H1 (cell line): ENCODE measurements around the gene PRAF2. TPM values are rescaled to one million over a fixed set of nuclear protein-coding genes. Genes with fewer than 3 reads are reported as not detected.

Experiments used
- FOSL1 ChIP-seq: IDR thresholded peaks from 2 replicates; pipeline ENCODE4 v1.6.1; 2011; ENCODE audit warnings: mild to moderate bottlenecking, low read depth, low read length, moderate library complexity; ENCODE audit not compliant: insufficient read depth
- JUN ChIP-seq: IDR thresholded peaks from 2 replicates; pipeline ENCODE4 v1.6.1; 2011; ENCODE audit warnings: low read depth, mild to moderate bottlenecking, improper control_type of control experiment, low read length
- RXRA ChIP-seq: IDR thresholded peaks from 2 replicates; pipeline ENCODE4 v1.6.1; 2011; ENCODE audit warnings: low read depth, mild to moderate bottlenecking, low read length, moderate library complexity; ENCODE audit not compliant: insufficient read depth
- SAP30 ChIP-seq: fragments of 300-600 bp; sonication (generic); IDR thresholded peaks from 2 replicates; pipeline ENCODE4 v1.7.1; 2012; ENCODE audit warnings: low read length, moderate library complexity, mild to moderate bottlenecking, inconsistent platforms; ENCODE audit not compliant: insufficient read depth, insufficient replicate concordance
- TAF1 ChIP-seq: IDR thresholded peaks from 2 replicates; pipeline ENCODE4 v1.6.1; 2011; ENCODE audit warnings: mild to moderate bottlenecking, low read depth, low read length
- TBP ChIP-seq: IDR thresholded peaks from 2 replicates; pipeline ENCODE4 v1.6.1; 2011; ENCODE audit warnings: low read depth, low read length, improper control_type of control experiment
- ZNF274 ChIP-seq: IDR thresholded peaks from 2 replicates; pipeline ENCODE4 v1.7.0; 2012; ENCODE audit warnings: low read length, borderline replicate concordance; ENCODE audit errors: extremely low read depth
- polyA plus RNA-seq, 7 experiments: library from polyadenylated mRNA; depleted of rRNA in 3 of 7; stranded (reverse) in 5 of 7; unstranded in 2 of 7; fragments of >200 nt in 5 of 7; fragments of 200-250 nt in 2 of 7; gene quantifications; 1 replicate in 5 of 7; 2 replicates in 1 of 7; 4 replicates in 1 of 7; pipeline versions ENCODE4 v1.2.1 to v1.2.3, GENCODE V29; 2011 to 2013; ENCODE audit warnings: missing spikeins in 2 of 7, mixed read lengths in 2 of 7
- total RNA-seq: library from RNA; stranded (reverse); fragmentation: NEBNext Ultra II Directional; extraction: Animal tissue kit (Norgen Biotek cat#: 25700); gene quantifications from 2 replicates; pipeline ENCODE4 v1.2.1, GENCODE V29; 2021
- TF ChIP-seq, protein P1 (sequence below): fragments of 300-600 bp; sonication (generic); IDR thresholded peaks from 2 replicates; pipeline ENCODE4 v1.7.1; 2012; ENCODE audit warnings: low read length, moderate library complexity, mild to moderate bottlenecking, inconsistent platforms; ENCODE audit not compliant: insufficient replicate concordance
- TF ChIP-seq, protein P2 (sequence below): IDR thresholded peaks from 2 replicates; pipeline ENCODE4 v1.6.1; 2011; ENCODE audit warnings: low read depth, mild to moderate bottlenecking, low read length; ENCODE audit not compliant: insufficient read depth

PRAF2 gene
- total and polyA plus RNA-seq, 2 of the 8 experiments (the other 6 are each of a cell fraction or from before 2014, with no cell fraction given): 11.3 to 15.4 TPM

DNA sequence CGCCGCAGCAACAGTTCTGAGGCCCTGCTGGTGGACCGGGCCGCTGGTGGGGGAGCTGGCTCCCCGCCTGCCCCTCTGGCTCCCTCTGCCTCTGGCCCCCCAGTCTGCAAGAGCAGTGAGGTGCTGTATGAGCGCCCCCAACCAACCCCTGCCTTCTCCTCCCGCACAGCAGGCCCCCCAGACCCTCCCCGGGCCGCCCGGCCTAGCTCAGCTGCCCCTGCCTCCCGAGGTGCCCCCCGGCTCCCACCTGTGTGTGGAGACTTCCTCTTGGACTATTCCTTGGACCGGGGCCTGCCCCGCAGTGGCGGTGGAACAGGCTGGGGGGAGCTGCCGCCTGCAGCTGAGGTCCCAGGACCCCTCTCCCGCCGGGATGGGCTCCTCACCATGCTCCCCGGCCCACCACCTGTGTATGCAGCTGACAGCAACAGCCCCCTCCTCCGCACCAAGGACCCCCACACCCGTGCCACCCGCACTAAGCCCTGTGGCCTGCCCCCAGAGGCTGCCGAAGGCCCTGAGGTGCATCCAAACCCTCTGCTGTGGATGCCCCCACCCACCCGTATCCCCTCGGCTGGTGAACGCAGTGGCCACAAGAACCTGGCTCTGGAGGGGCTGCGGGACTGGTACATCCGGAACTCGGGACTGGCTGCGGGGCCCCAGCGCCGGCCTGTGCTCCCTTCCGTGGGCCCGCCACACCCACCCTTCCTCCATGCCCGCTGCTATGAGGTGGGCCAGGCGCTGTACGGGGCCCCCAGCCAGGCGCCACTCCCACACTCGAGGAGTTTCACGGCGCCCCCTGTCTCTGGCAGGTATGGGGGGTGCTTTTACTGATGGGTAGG is 6.3 kb downstream of the PRAF2 start (continued):
- TF ChIP-seq, protein P1, sequence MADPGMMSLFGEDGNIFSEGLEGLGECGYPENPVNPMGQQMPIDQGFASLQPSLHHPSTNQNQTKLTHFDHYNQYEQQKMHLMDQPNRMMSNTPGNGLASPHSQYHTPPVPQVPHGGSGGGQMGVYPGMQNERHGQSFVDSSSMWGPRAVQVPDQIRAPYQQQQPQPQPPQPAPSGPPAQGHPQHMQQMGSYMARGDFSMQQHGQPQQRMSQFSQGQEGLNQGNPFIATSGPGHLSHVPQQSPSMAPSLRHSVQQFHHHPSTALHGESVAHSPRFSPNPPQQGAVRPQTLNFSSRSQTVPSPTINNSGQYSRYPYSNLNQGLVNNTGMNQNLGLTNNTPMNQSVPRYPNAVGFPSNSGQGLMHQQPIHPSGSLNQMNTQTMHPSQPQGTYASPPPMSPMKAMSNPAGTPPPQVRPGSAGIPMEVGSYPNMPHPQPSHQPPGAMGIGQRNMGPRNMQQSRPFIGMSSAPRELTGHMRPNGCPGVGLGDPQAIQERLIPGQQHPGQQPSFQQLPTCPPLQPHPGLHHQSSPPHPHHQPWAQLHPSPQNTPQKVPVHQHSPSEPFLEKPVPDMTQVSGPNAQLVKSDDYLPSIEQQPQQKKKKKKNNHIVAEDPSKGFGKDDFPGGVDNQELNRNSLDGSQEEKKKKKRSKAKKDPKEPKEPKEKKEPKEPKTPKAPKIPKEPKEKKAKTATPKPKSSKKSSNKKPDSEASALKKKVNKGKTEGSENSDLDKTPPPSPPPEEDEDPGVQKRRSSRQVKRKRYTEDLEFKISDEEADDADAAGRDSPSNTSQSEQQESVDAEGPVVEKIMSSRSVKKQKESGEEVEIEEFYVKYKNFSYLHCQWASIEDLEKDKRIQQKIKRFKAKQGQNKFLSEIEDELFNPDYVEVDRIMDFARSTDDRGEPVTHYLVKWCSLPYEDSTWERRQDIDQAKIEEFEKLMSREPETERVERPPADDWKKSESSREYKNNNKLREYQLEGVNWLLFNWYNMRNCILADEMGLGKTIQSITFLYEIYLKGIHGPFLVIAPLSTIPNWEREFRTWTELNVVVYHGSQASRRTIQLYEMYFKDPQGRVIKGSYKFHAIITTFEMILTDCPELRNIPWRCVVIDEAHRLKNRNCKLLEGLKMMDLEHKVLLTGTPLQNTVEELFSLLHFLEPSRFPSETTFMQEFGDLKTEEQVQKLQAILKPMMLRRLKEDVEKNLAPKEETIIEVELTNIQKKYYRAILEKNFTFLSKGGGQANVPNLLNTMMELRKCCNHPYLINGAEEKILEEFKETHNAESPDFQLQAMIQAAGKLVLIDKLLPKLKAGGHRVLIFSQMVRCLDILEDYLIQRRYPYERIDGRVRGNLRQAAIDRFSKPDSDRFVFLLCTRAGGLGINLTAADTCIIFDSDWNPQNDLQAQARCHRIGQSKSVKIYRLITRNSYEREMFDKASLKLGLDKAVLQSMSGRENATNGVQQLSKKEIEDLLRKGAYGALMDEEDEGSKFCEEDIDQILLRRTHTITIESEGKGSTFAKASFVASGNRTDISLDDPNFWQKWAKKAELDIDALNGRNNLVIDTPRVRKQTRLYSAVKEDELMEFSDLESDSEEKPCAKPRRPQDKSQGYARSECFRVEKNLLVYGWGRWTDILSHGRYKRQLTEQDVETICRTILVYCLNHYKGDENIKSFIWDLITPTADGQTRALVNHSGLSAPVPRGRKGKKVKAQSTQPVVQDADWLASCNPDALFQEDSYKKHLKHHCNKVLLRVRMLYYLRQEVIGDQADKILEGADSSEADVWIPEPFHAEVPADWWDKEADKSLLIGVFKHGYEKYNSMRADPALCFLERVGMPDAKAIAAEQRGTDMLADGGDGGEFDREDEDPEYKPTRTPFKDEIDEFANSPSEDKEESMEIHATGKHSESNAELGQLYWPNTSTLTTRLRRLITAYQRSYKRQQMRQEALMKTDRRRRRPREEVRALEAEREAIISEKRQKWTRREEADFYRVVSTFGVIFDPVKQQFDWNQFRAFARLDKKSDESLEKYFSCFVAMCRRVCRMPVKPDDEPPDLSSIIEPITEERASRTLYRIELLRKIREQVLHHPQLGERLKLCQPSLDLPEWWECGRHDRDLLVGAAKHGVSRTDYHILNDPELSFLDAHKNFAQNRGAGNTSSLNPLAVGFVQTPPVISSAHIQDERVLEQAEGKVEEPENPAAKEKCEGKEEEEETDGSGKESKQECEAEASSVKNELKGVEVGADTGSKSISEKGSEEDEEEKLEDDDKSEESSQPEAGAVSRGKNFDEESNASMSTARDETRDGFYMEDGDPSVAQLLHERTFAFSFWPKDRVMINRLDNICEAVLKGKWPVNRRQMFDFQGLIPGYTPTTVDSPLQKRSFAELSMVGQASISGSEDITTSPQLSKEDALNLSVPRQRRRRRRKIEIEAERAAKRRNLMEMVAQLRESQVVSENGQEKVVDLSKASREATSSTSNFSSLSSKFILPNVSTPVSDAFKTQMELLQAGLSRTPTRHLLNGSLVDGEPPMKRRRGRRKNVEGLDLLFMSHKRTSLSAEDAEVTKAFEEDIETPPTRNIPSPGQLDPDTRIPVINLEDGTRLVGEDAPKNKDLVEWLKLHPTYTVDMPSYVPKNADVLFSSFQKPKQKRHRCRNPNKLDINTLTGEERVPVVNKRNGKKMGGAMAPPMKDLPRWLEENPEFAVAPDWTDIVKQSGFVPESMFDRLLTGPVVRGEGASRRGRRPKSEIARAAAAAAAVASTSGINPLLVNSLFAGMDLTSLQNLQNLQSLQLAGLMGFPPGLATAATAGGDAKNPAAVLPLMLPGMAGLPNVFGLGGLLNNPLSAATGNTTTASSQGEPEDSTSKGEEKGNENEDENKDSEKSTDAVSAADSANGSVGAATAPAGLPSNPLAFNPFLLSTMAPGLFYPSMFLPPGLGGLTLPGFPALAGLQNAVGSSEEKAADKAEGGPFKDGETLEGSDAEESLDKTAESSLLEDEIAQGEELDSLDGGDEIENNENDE: no peak
- TF ChIP-seq SAP30 (no peak), TAF1 (no peak), RXRA (no peak), ZNF274 (no peak), FOSL1 (no peak), JUN (no peak), TBP (no peak)
- TF ChIP-seq, protein P2, sequence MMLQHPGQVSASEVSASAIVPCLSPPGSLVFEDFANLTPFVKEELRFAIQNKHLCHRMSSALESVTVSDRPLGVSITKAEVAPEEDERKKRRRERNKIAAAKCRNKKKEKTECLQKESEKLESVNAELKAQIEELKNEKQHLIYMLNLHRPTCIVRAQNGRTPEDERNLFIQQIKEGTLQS: no peak
